Measurements from ENCODE around the gene VPS37B. TPM values are rescaled to one million over a fixed set of nuclear protein-coding genes. Genes with fewer than 3 reads are reported as not detected.

The VPS37B gene
- total and polyA plus RNA-seq, 2 donors (not counting 1 experiment from before 2014, with no cell fraction given): 66.7 to 88.1 TPM

DNA sequence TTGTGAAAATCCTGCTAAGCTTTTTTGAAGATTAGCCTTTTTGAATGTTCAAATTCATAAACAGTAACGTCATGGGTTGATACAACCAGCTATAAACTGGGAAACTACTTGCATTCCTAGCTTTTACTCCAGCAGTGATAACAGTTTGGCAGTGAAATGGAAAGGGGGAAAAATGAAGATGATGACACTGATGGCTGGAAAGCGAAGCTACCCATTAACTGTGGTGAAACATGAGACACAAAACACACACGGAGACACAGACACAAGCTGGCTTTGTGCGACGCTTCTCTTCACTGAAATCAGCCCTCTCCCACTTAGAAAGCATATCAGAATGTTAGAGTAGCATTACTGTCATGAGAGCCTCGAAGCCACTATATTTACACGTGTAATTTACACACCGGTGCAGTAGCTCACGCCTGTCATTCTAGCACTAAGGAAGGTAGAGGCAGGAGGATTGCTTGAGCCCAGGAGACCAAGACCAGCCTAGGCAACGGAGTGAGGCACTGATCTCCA, 15.7 kb downstream of the VPS37B start:
- Histone ChIP-seq H3K9me3 (ENCODE audit: control extremely low read depth in 1 of 3, control insufficient read depth in 2 of 3, insufficient read depth in 1 of 3, low read length in 2 of 3) (no peaks in the 10 kb centered on the region), H3K4me1 (ENCODE audit: control insufficient read depth in 2 of 2, insufficient read depth in 2 of 2, low read length in 2 of 2) (peaks cover 92 to 97% of the 10 kb centered on the region in 2 donors), H4K20me1 (ENCODE audit: control insufficient read depth, insufficient read depth, low read length, poor library complexity, severe bottlenecking) (peaks cover 67% of the 10 kb centered on the region), H3K4me2 (replicated peaks; ENCODE audit: low read depth, low read length, poor library complexity, severe bottlenecking) (peak overlapping the region; percentile 39), H3K9ac (ENCODE audit: low read length) (no peak overlapping the region), H3K27ac (ENCODE audit: low read length in 2 of 2) (no peak overlapping the region), H3K27me3 (replicated peaks in 1 of 4; ENCODE audit: control extremely low read depth in 1 of 4, control insufficient read depth in 3 of 4, insufficient read depth in 4 of 4, low read length in 3 of 4) (no peaks in the 10 kb centered on the region), H3K4me3 (ENCODE audit: control extremely low read depth in 1 of 5, extremely low read depth in 1 of 5, insufficient read depth in 1 of 5, low read depth in 2 of 5, low read length in 4 of 5) (no peak overlapping the region), H3K79me2 (ENCODE audit: control insufficient read depth, insufficient read depth, low read length) (peaks cover 94% of the 10 kb centered on the region), H3K36me3 (replicated peaks in 1 of 2; ENCODE audit: control extremely low read depth in 1 of 2, control insufficient read depth in 1 of 2, extremely low read depth in 1 of 2, insufficient read depth in 2 of 2, low read length in 1 of 2) (peaks cover 0 to 4% of the 10 kb centered on the region in 2 experiments), H2AFZ (ENCODE audit: insufficient read depth, low read depth, low read length, poor library complexity, severe bottlenecking) (no peak overlapping the region)
- TF ChIP-seq EZH2 (IDR thresholded peaks at IDR 0.05; ENCODE audit: borderline replicate concordance, insufficient read depth, low read depth, low read length, poor library complexity, severe bottlenecking) (no peak), CTCF (IDR thresholded peaks at IDR 0.05) (no peak)
- Mint-ChIP-seq H3K4me3 (peak overlapping the region; percentile 45), H3K4me1 (peaks cover 92% of the 10 kb centered on the region), H3K9me3 (ENCODE audit: insufficient read depth) (no peaks in the 10 kb centered on the region), H3K27ac (no peak overlapping the region), H3K27me3 (no peaks in the 10 kb centered on the region)
- 93% methylated on average over 5 of the region's 10 CpGs for WGBS (ENCODE audit: insufficient coverage)
- ATAC-seq (ENCODE audit: low read depth) (no peak), DNase-seq (no peak)
- intact Hi-C loops (cut with micrococcal nuclease): loop anchor here (2.0 kb wide), 1 partner anchor 15 kb away; no protein-coding TSS in a partner anchor
- CTCF ChIA-PET: interaction anchor here (0.6 to 11.0 kb wide), 15 partner anchors 9 to 94 kb away, joined by 3 to 101 read pairs (median 6); partner anchors contain the start of gene VPS37B
- POLR2A ChIA-PET: interaction anchor here (0.8 kb wide), 1 partner anchor 23 kb away, joined by 3 read pairs; no protein-coding TSS in a partner anchor

All from B cell (primary cell).